Caco-2 (cell line): ENCODE results near the gene PRDM1. TPM values are rescaled to one million over a fixed set of nuclear protein-coding genes. Genes with fewer than 3 reads are reported as not detected.

Experiments used
- BruUV-seq: library from RNA; stranded (reverse); fragments of 400-500 nt; replicated peaks from 2 replicates; lab custom pipeline; 2021; lab: Mats Ljungman, UMichigan
- CTCF ChIA-PET: fragments of 300-600 bp; sonication (Branson Sonifier 250); formaldehyde crosslinking; loops from one replicate; lab custom pipeline; 2022; ENCODE audit warnings: antibody characterized with exemption; lab: Charles Lee
- POLR2A ChIA-PET: fragments of 300-600 bp; sonication (Branson Sonifier 250); formaldehyde crosslinking; loops from one replicate; lab custom pipeline; 2022; ENCODE audit warnings: antibody characterized with exemption; lab: Charles Lee
- DNase-seq, 2 experiments: peaks; one replicate each; pipeline versions ENCODE4 v3.0.0 to v3.0.0-alpha.2; 2020 to 2022
- H3K27me3 ChIP-seq: replicated peaks from 2 replicates; pipeline ENCODE4 v1.6.0; 2011; ENCODE audit warnings: low read length; ENCODE audit not compliant: control insufficient read depth, insufficient read depth
- H3K36me3 ChIP-seq: 2 replicates; pipeline ENCODE4 v1.5.1; 2011; ENCODE audit warnings: low read length; ENCODE audit not compliant: control insufficient read depth, insufficient read depth
- H3K4me1 ChIP-seq: fragments of 250-450 bp; sonication (Bioruptor Pico); 2 replicates; pipeline ENCODE4 v1.5.1; 2020; ENCODE audit warnings: mild to moderate bottlenecking
- H3K4me3 ChIP-seq: 2 replicates; pipeline ENCODE4 v1.5.1; 2011; ENCODE audit warnings: low read depth, mild to moderate bottlenecking, control low read depth, low read length
- H3K9me3 ChIP-seq: fragments of 250-450 bp; sonication (Bioruptor Pico); 2 replicates; pipeline ENCODE4 v1.5.1; 2020; ENCODE audit warnings: mild to moderate bottlenecking, moderate library complexity
- H3K27ac Mint-ChIP-seq: one replicate; pipeline ENCODE4 v1.8.0; 2022; ENCODE audit warnings: mixed read lengths; ENCODE audit not compliant: unreplicated experiment
- H3K27me3 Mint-ChIP-seq: one replicate; pipeline ENCODE4 v1.8.0; 2022; ENCODE audit warnings: mixed read lengths; ENCODE audit not compliant: insufficient read depth, unreplicated experiment
- H3K36me3 Mint-ChIP-seq: one replicate; pipeline ENCODE4 v1.8.0; 2022; ENCODE audit warnings: mild to moderate bottlenecking, mixed read lengths; ENCODE audit not compliant: insufficient read depth, unreplicated experiment
- H3K4me1 Mint-ChIP-seq: one replicate; pipeline ENCODE4 v1.8.0; 2022; ENCODE audit warnings: low read depth, mixed read lengths; ENCODE audit not compliant: unreplicated experiment
- H3K4me3 Mint-ChIP-seq: one replicate; pipeline ENCODE4 v1.8.0; 2022; ENCODE audit warnings: mild to moderate bottlenecking, moderate library complexity, mixed read lengths; ENCODE audit not compliant: unreplicated experiment
- H3K9me3 Mint-ChIP-seq: one replicate; pipeline ENCODE4 v1.8.0; 2022; ENCODE audit warnings: mixed read lengths; ENCODE audit not compliant: unreplicated experiment
- CTCF ChIP-seq, 2 experiments: fragments of 200-600 bp in 1 of 2; IDR thresholded peaks; 1 replicate in 1 of 2; 2 replicates in 1 of 2; pipeline versions ENCODE4 v1.5.1 to v1.8.0; 2011 to 2022; ENCODE audit warnings: antibody characterized with exemption in 1 of 2, control low read depth in 1 of 2, inconsistent platforms in 1 of 2, low read depth in 1 of 2, low read length in 1 of 2, mild to moderate bottlenecking in 1 of 2, moderate library complexity in 1 of 2; ENCODE audit not compliant: insufficient read depth in 1 of 2, severe bottlenecking in 1 of 2, unreplicated experiment in 1 of 2
- intact Hi-C: fragments of 100-400 bp; cut with micrococcal nuclease; formaldehyde crosslinking; loops from one replicate; pipeline ENCODE4 v1.10.0; 2022; ENCODE audit not compliant: unreplicated experiment
- total RNA-seq: library from RNA; stranded (reverse); gene quantifications from 2 replicates; pipeline ENCODE4 v1.2.3, GENCODE V29; 2022

The PRDM1 gene
- total RNA-seq, 1 experiment from 2014 or later = 10.4 TPM

DNA sequence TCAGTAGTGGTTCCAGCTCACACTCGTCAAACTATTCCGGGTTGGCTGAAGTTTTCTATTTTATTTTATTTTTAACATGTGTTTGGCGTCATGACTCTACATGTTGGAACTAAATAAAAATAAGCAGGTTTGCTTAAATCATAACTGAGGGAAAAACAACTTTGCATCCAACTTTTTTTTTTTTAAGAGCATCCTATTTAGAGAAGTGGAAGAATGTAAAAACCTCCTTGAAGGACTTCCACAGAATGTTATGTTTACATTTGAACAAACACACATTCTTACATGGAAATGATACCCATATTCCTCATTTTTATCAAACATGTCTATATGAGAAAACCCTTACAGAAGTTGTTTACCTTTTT lies 659 bp downstream of the PRDM1 start:
- H3K27me3 ChIP-seq = no peaks in the 10 kb centered on the region
- H3K27ac Mint-ChIP-seq = no peak overlapping the region

DNA sequence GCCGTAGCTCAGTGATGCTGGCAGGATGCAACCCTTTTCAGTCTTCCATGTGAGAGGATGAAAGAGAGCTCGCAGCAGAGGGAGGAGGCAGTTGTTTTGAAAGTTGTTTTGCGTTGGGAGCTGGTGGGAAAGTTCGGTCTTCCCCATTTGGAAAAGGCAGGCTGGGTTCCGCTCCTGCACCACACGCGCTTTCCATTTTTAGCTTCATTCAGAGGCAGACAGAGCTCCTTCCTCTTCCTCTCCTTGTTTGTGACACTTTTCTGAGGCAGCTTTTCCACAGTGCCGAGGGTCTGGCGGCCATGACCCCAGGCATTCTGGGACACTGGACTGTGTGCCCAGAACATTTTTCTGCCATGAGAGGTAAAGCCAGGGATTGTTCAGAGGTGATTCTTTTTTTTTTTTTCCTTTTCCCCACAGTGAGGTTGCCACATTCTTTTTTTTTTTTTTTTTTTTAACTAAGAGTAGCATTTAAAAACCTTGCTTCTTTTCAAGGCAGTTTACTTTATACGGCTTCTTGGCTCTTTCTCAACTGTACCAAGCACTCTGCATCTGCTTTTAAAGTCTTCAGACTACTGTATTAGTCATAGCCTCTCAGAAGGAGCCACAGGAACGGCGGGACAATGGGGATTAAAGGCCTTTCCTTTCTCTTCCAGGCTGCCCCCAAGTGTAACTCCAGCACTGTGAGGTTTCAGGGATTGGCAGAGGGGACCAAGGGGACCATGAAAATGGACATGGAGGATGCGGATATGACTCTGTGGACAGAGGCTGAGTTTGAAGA lies 1.6 kb downstream of the PRDM1 start:
- H3K27ac Mint-ChIP-seq = no peak overlapping the region
- H3K4me3 Mint-ChIP-seq = peak overlapping the region; percentile 87
- no peaks in the 10 kb centered on the region for H3K27me3 ChIP-seq
- no peak for DNase-seq
- H3K4me1 Mint-ChIP-seq = peaks cover 29% of the 10 kb centered on the region
- peaks cover 28% of the 10 kb centered on the region for H3K36me3 Mint-ChIP-seq
- no TSS peak for BruUV-seq
- H3K36me3 ChIP-seq = no peaks in the 10 kb centered on the region
- CTCF ChIA-PET = no interaction called here
- H3K4me1 ChIP-seq = peaks cover 18% of the 10 kb centered on the region
- no peaks in the 10 kb centered on the region for H3K9me3 Mint-ChIP-seq
- no peak for TF ChIP-seq CTCF (IDR thresholded peaks at IDR 0.05; ENCODE audit: insufficient read depth in 1 of 2, low read depth in 1 of 2, low read length in 1 of 2, severe bottlenecking in 1 of 2, unreplicated experiment in 1 of 2)
- H3K27me3 Mint-ChIP-seq = no peaks in the 10 kb centered on the region
- intact Hi-C loops = loop anchor here (2.0 to 10.0 kb wide), 4 partner anchors 33 to 273 kb away; no protein-coding TSS in a partner anchor
- POLR2A ChIA-PET = no interaction called here
- no peak overlapping the region for H3K4me3 ChIP-seq
- H3K9me3 ChIP-seq = no peaks in the 10 kb centered on the region

More for the DNA sequence above, 659 bp downstream of the PRDM1 start:
- no peak for TF ChIP-seq CTCF (IDR thresholded peaks at IDR 0.05; ENCODE audit: insufficient read depth in 1 of 2, low read depth in 1 of 2, low read length in 1 of 2, severe bottlenecking in 1 of 2, unreplicated experiment in 1 of 2)
- no peaks in the 10 kb centered on the region for H3K9me3 ChIP-seq
- peak overlapping the region; percentile 56 for H3K4me3 ChIP-seq
- ChIA-PET POLR2A (no interaction called here), CTCF (interaction anchor here (0.8 to 1.4 kb wide), 5 partner anchors 47 to 252 kb away, joined by 3 to 8 read pairs (median 4); no protein-coding TSS in a partner anchor)
- intact Hi-C loops = loop anchor here (1.0 to 10.0 kb wide), 10 partner anchors 32 to 655 kb away; partner anchors contain the start of gene ATG5
- no peaks in the 10 kb centered on the region for H3K9me3 Mint-ChIP-seq
- no TSS peak for BruUV-seq
- DNase-seq = no peak
- H3K4me1 ChIP-seq = peaks cover 18% of the 10 kb centered on the region
- H3K4me3 Mint-ChIP-seq = peak overlapping the region; percentile 87
- H3K36me3 ChIP-seq = no peaks in the 10 kb centered on the region
- H3K36me3 Mint-ChIP-seq = peaks cover 28% of the 10 kb centered on the region
- no peaks in the 10 kb centered on the region for H3K27me3 Mint-ChIP-seq
- H3K4me1 Mint-ChIP-seq = peaks cover 33% of the 10 kb centered on the region

DNA sequence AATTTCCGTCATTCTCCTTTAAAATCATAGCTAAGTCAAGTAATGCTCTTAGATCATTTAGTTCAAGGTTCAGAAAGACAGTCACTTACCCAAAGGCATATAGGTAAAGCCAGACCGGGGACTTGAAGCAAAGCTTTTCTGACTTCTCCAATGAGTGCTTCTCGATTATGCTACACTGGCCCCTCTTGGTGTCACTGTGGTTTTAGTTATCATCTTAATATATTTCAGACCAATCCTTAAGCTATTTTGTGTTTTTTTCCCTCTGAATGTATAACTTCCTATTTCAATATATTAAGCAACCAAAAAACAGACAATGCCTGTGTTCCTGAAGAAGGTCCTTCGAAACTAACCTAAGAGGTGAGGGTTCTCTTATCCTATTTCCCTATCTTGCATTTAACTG lies 3.9 kb downstream of the PRDM1 start:
- Histone ChIP-seq H3K4me3 (no peak overlapping the region), H3K27me3 (no peaks in the 10 kb centered on the region), H3K36me3 (no peaks in the 10 kb centered on the region), H3K4me1 (peaks cover 11% of the 10 kb centered on the region), H3K9me3 (no peaks in the 10 kb centered on the region)
- no TSS peak for BruUV-seq
- H3K4me3 Mint-ChIP-seq = no peak overlapping the region
- CTCF ChIA-PET = interaction anchor here (0.6 to 0.7 kb wide), 2 partner anchors 133 to 136 kb away, joined by 3 to 5 read pairs; no protein-coding TSS in a partner anchor
- no peak for TF ChIP-seq CTCF (IDR thresholded peaks at IDR 0.05; ENCODE audit: insufficient read depth in 1 of 2, low read depth in 1 of 2, low read length in 1 of 2, severe bottlenecking in 1 of 2, unreplicated experiment in 1 of 2)
- POLR2A ChIA-PET = no interaction called here
- H3K9me3 Mint-ChIP-seq = no peaks in the 10 kb centered on the region
- H3K36me3 Mint-ChIP-seq = peaks cover 28% of the 10 kb centered on the region
- H3K27ac Mint-ChIP-seq = no peak overlapping the region
- no peak for DNase-seq
- peaks cover 15% of the 10 kb centered on the region for H3K4me1 Mint-ChIP-seq
- intact Hi-C loops = loop anchor here (1.0 kb wide), 2 partner anchors 133 to 211 kb away; no protein-coding TSS in a partner anchor
- H3K27me3 Mint-ChIP-seq = no peaks in the 10 kb centered on the region
